Measurements from ENCODE around the gene RPH3AL.
"Not testable (repeated sequence)": the region's sequence is repeated elsewhere in the genome, so short reads cannot be mapped to it uniquely, and the experiment has no call there.

Gene RPH3AL

DNA sequence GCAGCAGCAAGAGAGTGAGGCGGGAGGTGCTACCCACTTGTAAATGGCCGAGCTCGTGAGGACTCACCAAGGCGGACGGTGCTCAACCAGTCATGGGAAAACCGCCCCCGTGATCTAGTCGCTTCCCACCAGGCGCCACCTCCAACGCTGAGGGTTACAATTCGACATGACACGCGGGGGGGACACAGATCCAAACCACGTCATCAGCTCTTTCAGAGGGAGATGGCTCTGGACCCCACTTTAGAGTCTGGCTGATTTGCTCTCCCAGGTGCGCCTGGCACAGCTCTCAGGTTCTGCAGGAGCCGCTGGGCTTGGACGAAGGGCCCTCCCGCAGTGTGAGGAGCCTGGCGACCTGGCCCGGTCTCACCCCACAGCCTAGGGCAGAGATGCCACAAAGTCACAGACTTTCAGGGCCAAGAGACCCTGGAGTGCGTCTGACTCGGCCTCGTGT is 150.1 kb downstream of the RPH3AL start:
- no peak for DNase-seq (ENCODE audit: low read depth in 2 of 2)

DNA sequence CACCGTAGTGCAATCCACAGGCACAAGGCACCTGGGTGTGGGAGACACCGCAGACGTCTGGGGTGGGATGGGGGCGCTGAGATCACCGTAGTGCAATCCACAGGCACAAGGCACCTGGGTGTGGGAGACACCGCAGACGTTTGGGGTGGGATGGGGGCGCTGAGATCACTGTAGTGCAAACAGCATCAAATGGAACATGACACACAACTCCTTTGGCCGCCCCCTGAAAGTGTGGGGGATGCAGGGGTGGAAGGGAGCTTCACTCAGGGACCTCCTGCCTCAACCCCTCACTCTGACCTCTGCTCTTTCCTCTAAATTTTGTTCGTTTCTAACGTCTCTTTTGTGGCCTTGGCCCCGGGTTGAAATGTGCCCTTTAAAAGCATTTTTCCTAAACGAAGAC is 150.9 kb downstream of the RPH3AL start:
- DNase-seq (ENCODE audit: low read depth in 2 of 2): not testable (repeated sequence)

DNA sequence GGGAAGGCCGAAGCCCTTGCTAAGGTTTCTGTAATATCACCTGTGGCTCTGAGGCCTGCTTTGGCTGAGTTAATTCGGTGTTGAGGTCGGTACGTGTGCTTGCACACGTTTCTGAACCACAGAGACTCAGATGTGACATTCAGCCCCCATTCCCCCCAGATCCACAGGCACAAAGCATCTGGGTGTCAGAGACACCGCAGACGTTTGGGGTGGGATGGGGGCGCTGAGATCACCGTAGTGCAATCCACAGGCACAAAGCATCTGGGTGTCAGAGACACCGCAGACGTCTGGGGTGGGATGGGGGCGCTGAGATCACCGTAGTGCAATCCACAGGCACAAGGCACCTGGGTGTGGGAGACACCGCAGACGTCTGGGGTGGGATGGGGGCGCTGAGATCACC is 151.3 kb downstream of the RPH3AL start:
- DNase-seq (ENCODE audit: low read depth in 2 of 2): not testable (repeated sequence)

DNA sequence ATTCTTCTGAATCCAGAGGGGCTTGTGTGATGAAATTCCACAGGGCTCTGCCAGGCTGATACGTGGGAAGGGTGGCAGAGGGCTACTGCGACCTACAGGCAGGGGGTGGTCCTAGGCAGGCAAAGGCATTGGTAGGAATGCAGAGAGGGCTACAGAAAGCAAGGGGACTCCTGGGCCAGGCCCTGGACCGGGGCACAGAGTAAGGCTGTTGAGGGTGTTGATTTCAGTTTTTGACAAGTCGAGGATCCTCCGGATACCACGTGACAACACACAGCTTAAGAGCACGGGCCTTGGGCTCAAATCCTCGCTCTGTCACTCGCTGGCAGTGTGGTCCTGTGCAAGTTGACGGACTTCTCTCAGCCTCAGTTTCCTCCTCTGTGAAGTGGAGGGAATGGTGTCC is 152.0 kb downstream of the RPH3AL start:
- DNase-seq (ENCODE audit: low read depth in 2 of 2): no peak

DNA sequence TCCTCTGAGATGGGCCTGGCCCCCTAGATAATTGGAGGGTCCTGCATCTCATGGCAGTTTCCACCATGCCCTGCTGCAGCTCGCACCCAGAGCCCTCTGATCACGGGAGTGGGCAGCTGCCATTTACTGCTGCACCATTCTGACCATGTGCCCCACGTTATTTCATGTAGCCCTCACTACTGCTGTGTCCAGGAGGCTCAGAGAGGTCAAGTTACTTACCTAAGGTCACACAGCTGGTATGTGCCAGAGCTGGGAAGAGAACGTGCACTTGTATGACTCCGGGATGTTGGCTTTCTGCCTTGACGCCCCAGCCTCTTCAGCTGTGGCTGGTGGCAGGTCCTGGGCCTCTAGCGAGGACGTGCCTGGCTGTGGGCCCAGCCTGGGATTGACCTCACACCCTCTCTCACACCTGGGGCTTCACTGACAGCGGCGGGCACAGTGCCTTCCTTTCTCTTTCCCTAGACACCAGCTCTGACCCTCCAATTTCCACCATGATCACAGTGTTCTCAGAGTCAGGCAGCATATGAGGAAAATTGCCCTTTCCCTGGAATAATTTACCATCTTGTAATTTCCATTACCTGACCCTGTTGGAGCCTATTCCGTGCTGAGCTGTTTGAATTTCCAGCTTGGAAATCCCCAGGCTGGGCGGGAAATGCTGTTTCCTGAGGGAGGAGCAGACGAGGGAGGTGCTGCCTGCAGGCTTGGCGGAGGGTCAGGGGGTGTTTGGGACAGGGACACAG is 152.6 kb downstream of the RPH3AL start:
- DNase-seq (ENCODE audit: low read depth in 2 of 2): no peak

GRCh38 chr17:199191-199604 is 153.4 kb downstream of the RPH3AL start:
- no peak for DNase-seq (ENCODE audit: low read depth in 2 of 2)

- not testable (repeated sequence) for DNase-seq (ENCODE audit: low read depth in 2 of 2)
Observed at GRCh38 chr17:198225-198624, 154.4 kb downstream of the RPH3AL start.

- no peak for DNase-seq (ENCODE audit: low read depth in 2 of 2)
Observed at GRCh38 chr17:197352-197751, 155.3 kb downstream of the RPH3AL start.

- DNase-seq (ENCODE audit: low read depth in 2 of 2): no peak
Observed at GRCh38 chr17:194828-195602, 157.6 kb downstream of the RPH3AL start.

DNA sequence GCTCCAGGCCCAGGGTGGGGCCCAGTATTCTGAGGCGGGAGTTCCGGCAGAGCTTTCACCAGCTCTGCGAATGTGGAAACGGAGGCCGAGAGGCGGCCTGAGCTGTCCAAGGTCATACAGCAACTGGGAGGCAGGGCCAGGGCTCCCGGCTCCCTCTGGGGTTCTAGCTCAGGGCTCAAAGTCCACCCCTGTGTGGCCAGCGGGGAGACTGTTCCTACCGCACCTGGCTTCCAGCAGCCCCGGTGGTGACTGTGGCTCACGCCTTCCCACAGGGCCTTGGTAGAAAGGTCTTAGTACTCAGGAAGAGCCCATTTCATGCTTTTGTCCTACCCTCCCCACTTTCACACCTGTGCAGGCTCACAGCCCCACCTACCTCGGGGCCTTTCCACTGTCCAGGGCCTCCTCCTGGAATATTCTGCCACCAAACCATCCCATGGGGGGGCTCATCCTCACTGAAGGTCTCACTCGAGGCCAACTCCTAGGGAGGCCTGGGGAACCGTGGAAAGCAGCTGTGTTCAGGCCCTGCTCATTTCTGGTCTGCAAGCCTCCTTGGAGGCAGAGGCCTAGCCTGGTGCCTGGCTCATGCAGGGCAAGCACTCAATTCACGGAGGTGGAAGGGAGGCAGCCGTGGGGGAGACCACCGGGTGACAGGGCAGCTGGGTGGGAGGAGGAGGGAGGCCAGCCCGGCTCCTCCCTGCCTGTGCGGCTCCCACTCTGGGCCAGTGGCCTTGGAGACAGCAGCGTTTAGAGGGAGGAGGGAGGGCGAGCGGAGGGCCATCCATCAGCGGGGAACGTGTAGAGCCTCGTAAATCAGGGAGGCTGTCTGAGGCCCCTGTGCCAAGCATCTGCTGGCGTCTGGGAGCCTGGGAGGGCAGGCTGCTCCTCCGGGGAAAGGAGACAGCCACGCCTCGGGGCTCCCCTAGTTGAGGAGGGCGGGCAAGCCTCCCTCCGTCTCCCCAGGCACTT is 158.5 kb downstream of the RPH3AL start:
- DNase-seq (ENCODE audit: low read depth in 2 of 2): no peak

- DNase-seq (ENCODE audit: low read depth in 2 of 2): no peak
Observed at GRCh38 chr17:193426-193810, 159.2 kb downstream of the RPH3AL start.

DNA sequence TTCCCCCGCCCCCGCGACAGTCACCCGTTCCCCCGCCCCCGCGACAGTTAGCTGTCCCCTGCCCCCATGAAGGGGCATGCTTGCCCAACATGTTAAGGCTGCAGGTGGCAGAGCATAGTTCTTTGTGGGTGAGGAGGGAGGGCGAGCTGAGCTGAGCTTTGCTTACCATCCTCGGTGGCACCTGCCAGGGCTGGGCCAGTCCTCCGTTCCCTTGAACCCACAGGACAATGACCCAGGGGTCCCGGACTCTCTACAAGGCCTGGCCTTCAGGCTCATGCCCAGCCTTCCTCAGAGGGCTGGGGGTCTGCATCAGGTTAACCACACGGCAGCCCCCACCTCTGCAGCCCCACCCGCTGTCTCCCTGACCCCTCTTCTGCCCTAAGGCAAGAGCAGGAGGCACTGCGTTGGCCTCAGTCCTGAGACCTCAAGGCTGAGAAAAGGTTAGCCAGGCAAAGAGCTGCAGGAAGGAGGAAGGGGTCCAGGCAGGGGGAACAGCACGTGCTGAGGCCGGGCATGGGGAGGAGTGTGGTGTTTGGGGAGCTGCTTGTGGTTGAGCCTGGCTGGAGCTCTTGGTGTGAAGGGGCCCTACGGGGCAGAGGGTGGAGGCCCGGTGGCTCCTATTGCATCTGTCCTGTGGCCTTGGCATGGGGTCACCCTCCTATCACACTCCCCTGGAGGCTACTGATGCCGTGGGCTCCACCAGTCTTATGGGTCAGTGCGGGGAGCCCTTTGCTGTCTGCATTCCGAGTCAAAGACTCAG is 159.8 kb downstream of the RPH3AL start:
- no peak for DNase-seq (ENCODE audit: low read depth in 2 of 2)

DNA sequence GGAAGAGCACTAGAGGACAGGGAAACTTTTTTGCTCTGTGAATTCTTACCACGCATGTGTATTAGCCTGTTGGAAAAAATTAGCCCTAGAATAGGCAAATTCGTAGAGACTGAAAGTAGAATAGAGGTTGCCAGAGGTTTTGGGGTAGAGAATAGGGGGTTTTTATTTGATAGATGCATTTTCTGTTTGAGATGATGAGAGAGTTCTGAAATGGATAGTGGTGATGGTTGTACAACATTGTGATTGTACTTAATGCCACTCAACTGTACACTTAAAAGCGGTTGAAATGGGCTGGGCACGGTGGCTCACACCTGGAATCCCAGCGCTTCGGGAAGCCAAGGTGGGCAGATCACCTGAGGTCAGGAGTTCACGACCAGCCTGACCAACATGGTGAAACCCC is 163.2 kb downstream of the RPH3AL start:
- DNase-seq (ENCODE audit: low read depth in 2 of 2): no peak

GRCh38 chr17:187130-187529 is 165.5 kb downstream of the RPH3AL start:
- DNase-seq (ENCODE audit: low read depth in 2 of 2): no peak

DNA sequence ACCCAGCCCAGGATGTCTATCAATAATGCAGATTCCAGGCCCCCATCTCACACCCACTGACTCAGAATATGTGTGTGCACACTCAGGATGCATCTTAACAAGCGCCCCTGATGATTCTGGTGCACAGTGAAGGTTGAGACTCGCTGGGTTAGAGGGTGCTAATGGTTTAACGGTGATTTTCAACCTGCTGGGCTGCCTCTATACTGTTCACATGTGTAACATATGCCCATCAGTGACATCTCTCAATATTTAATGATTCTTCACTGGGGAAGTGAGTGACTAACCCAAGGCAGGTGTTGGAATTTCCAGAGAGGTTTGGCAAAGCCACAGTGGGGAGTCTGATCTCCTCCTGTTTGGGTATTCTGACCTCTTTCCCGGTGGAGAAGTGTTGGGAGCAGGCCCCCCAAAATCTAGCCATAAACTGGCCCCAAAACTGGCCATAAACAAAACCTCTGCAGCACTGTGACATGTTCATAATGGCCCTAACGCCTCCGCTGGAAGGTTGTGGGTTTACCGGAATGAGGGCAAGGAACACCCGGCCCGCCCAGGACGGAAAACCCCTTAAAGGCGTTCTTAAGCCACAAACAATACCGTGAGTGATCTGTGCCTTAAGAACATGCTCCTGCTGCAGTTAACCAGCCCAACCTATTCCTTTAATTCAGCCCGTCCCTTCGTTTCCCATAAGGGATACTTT is 167.0 kb downstream of the RPH3AL start:
- no peak for DNase-seq (ENCODE audit: low read depth in 2 of 2)

DNA sequence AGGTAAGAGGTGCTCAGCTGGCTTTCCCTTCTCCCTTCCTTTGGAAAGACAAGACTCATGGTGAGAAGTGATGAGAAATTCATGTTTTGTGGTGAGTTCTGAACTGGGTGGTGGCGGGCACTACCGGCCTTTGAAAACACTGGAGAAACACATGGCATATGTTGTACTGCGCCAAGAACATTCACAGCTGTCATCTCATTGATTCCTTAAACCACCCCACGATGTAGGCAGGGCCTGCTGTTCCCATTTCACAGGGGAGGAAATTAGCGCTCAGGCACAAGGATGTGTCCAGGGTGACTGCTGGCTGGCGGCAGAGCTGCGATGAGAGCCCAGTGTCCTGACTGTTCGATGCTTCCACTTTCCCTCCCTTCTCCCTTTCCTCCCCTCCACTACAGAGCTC is 169.6 kb downstream of the RPH3AL start:
- DNase-seq (ENCODE audit: low read depth in 2 of 2): no peak

DNA sequence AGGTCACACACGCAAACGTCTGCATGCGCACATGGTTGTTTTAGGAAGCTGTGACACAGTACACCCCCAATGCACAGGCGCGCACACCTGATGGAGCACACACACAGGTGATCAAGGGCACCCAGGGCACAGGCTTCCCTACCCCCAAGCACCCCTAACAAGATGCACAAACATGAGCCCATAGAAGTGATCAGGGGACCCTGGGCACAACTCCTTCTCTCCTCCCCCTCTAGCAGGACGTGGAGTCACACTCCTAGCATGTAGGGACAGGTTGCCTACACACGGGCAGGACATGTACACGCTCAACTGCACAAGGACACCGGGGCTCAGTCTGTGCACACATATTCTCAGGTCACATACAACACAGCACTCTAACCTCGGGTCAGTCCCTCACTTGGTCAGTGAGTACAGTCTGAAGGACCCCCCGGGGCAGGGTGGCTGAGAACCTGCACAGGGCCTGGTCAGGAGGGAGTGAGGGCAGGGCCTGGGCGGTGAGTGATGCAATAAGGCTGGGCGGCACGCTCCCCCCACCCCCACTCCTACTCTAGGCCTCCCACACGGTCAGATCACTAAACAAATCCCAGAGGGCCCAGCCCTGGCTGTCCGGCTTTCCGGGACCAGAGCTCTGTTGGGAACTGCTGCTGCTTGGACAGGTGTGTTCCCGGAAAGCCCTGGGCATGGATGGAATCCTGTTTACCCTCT is 170.4 kb downstream of the RPH3AL start:
- no peak for DNase-seq (ENCODE audit: low read depth in 2 of 2)

DNA sequence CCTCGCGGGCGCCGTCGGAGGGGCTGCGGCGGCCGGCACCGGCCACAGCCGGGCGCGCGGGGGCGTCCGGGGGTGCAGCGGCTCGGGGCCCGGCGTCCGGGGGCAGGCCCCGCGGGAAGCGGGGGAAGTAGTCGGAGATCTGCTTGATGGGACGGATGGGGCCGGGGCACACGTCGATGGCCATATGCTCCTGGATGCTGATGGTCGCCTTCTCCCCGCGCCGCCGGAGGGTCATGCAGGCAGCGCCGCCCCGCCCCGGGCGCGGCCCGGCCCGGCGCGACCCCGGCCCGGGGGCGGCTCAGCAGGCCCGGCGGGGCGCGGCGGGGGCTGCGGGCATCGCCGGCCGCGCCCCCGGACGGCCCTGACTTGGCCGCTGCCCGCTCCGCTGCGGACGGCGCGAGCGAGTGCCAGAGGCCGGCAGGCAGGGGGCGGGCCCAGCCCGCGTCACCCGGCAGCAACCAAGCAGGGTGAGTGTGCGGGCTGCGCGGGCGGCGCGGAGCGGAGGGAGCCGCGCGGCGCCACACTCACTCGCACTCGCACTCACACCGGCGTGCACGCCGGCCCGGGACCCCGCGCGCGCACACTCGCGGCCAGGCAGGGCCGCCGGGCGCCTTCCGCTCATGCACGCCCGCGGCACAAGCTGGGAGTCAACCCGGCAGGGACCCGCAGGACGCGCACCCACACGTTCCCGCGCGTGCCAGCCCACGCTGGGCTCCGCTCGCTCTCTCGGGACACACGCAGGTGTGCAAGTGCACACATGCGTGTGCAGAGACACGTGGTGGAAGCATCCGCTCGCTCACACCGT is 171.2 kb downstream of the RPH3AL start, which contains the start of gene DOC2B:
DOC2B (minus strand) TSS at position 406 of the 805 bp plus-strand sequence; CDS start at position 235, 171 bp downstream.
- DNase-seq (ENCODE audit: low read depth in 2 of 2): no peak
